Fibroblast of lung (primary cell): ENCODE results near the gene ALG5. TPM values are rescaled to one million over a fixed set of nuclear protein-coding genes. Genes with fewer than 3 reads are reported as not detected.

ENCODE experiments used
- DNase-seq, 2 donors: peaks; one replicate each; pipeline versions ENCODE4 v3.0.0 to v3.0.0-alpha.2; 2010; ENCODE audit warnings: low read depth in 2 of 2
- H2AFZ ChIP-seq: 2 replicates; pipeline ENCODE4 v1.5.1; 2012; ENCODE audit warnings: low read length, control low read depth, inconsistent platforms
- H3K27ac ChIP-seq: 2 replicates; pipeline ENCODE4 v1.5.1; 2011; ENCODE audit warnings: low read length, control low read depth; ENCODE audit not compliant: insufficient read depth
- H3K27me3 ChIP-seq: 2 replicates; pipeline ENCODE4 v1.5.1; 2011; ENCODE audit warnings: mild to moderate bottlenecking, low read length; ENCODE audit not compliant: control insufficient read depth, insufficient read depth
- H3K36me3 ChIP-seq: 2 replicates; pipeline ENCODE4 v1.5.1; 2011; ENCODE audit warnings: low read length; ENCODE audit not compliant: control insufficient read depth, insufficient read depth
- H3K4me1 ChIP-seq: 2 replicates; pipeline ENCODE4 v1.5.1; 2011; ENCODE audit warnings: low read length; ENCODE audit not compliant: control insufficient read depth, insufficient read depth; ENCODE audit errors: extremely low read depth
- H3K4me2 ChIP-seq: 2 replicates; pipeline ENCODE4 v1.5.1; 2011; ENCODE audit warnings: low read length, control low read depth; ENCODE audit not compliant: insufficient read depth; ENCODE audit errors: extremely low read depth
- H3K4me3 ChIP-seq, 4 experiments: fragments of 200-600 bp in 1 of 4; sonication (generic) in 1 of 4; replicated peaks in 1 of 4; 2 replicates each; pipeline ENCODE4 v1.5.1; 2011 to 2016; ENCODE audit warnings: low read length in 4 of 4, low read depth in 3 of 4, mild to moderate bottlenecking in 3 of 4, control low read depth in 2 of 4, inconsistent platforms in 1 of 4, mixed read lengths in 1 of 4; ENCODE audit not compliant: insufficient read depth in 1 of 4; ENCODE audit errors: control extremely low read depth in 1 of 4
- H3K79me2 ChIP-seq: 2 replicates; pipeline ENCODE4 v1.5.1; 2012; ENCODE audit warnings: mild to moderate bottlenecking, low read length, inconsistent platforms; ENCODE audit not compliant: control insufficient read depth, insufficient read depth
- H3K9ac ChIP-seq: 2 replicates; pipeline ENCODE4 v1.5.1; 2011; ENCODE audit warnings: mild to moderate bottlenecking, low read length, control low read depth; ENCODE audit not compliant: insufficient read depth
- H3K9me3 ChIP-seq: 2 replicates; pipeline ENCODE4 v1.5.1; 2012; ENCODE audit warnings: low read depth, low read length; ENCODE audit not compliant: control insufficient read depth, insufficient read depth
- H4K20me1 ChIP-seq: 2 replicates; pipeline ENCODE4 v1.5.1; 2011; ENCODE audit warnings: low read length; ENCODE audit not compliant: control insufficient read depth, insufficient read depth; ENCODE audit errors: extremely low read depth
- CTCF ChIP-seq, 2 donors: IDR thresholded peaks in 1 of 2; conservative IDR thresholded peaks in 1 of 2; 1 replicate in 1 of 2; 2 replicates in 1 of 2; pipeline ENCODE4 v1.5.1; 2011 to 2012; ENCODE audit warnings: low read length in 2 of 2, control low read depth in 1 of 2, inconsistent platforms in 1 of 2, low read depth in 1 of 2, mild to moderate bottlenecking in 1 of 2
- EZH2 ChIP-seq: IDR thresholded peaks from 2 replicates; pipeline ENCODE4 v1.5.1; 2012; ENCODE audit warnings: low read length, control low read depth, mild to moderate bottlenecking; ENCODE audit errors: missing control alignments
- polyA plus RNA-seq, 2 donors: library from polyadenylated mRNA; depleted of rRNA in 1 of 2; stranded (reverse) in 1 of 2; unstranded in 1 of 2; fragments of >200 nt; gene quantifications; 2 replicates each; pipeline ENCODE4 v1.2.1, GENCODE V29; 2011 to 2012; ENCODE audit warnings: missing spikeins in 1 of 2
- total RNA-seq: library from RNA; depleted of rRNA; stranded (reverse); fragments of >200 nt; gene quantifications from 2 replicates; pipeline ENCODE4 v1.2.1, GENCODE V29; 2014

ALG5 gene
- total and polyA plus RNA-seq, 2 donors (not counting 1 experiment from before 2014, with no cell fraction given), result 34.8 to 49.6 TPM

GRCh38 chr13:36918246-36919131 is 80.7 kb downstream of the ALG5 start:
- Histone ChIP-seq H4K20me1 (no peaks in the 10 kb centered on the region), H2AFZ (peak overlapping the region; percentile 90), H3K27ac (peak overlapping the region; percentile 45), H3K9ac (peak overlapping the region; percentile 59), H3K27me3 (no peaks in the 10 kb centered on the region), H3K9me3 (no peaks in the 10 kb centered on the region), H3K4me3 (peak overlapping the region; percentile 56 to 77 (median 64)), H3K4me2 (peak overlapping the region; percentile 88), H3K79me2 (no peaks in the 10 kb centered on the region), H3K36me3 (no peaks in the 10 kb centered on the region), H3K4me1 (no peaks in the 10 kb centered on the region)
- peak; percentile 23 to 47 for DNase-seq
- TF ChIP-seq EZH2 (no peak), CTCF (conservative IDR thresholded peaks at IDR 0.05 in 1 of 2, IDR thresholded peaks at IDR 0.05 in 1 of 2; ENCODE audit: low read depth in 1 of 2, low read length in 2 of 2) (no peak)

GRCh38 chr13:36917311-36917710 is 81.8 kb downstream of the ALG5 start:
- H3K27ac ChIP-seq, result no peak overlapping the region

More at GRCh38 chr13:36917311-36917710, 81.8 kb downstream of the ALG5 start:
- Histone ChIP-seq H3K36me3 (no peaks in the 10 kb centered on the region), H4K20me1 (no peaks in the 10 kb centered on the region), H3K9ac (no peak overlapping the region), H3K27me3 (no peaks in the 10 kb centered on the region), H2AFZ (no peak overlapping the region), H3K4me3 (no peak overlapping the region), H3K9me3 (no peaks in the 10 kb centered on the region), H3K4me1 (no peaks in the 10 kb centered on the region), H3K4me2 (no peak overlapping the region), H3K79me2 (no peaks in the 10 kb centered on the region)
- no peak for DNase-seq
- TF ChIP-seq EZH2, result no peak
- TF ChIP-seq CTCF (conservative IDR thresholded peaks at IDR 0.05 in 1 of 2, IDR thresholded peaks at IDR 0.05 in 1 of 2; ENCODE audit: low read depth in 1 of 2, low read length in 2 of 2), result no peak
